HEK293 (cell line): ENCODE results near the gene TTF1.

ENCODE experiments used
- BCL11A ChIP-seq: fragments of 450-650 bp; formaldehyde crosslinking; IDR thresholded peaks from 2 replicates; pipeline ENCODE4 v1.5.1; 2016; ENCODE audit warnings: low read depth, missing biosample characterization, missing genetic modification characterization
- GLIS1 ChIP-seq: fragments of 450-650 bp; formaldehyde crosslinking; IDR thresholded peaks from 2 replicates; pipeline ENCODE4 v1.5.1; 2016; ENCODE audit warnings: missing biosample characterization, missing genetic modification characterization
- HIC1 ChIP-seq: fragments of 450-650 bp; formaldehyde crosslinking; IDR thresholded peaks from 2 replicates; pipeline ENCODE4 v1.5.1; 2016; ENCODE audit warnings: missing biosample characterization, missing genetic modification characterization
- PBX3 ChIP-seq: sonication (generic); formaldehyde crosslinking; IDR thresholded peaks from 2 replicates; pipeline ENCODE4 v1.8.1; 2022; ENCODE audit warnings: mild to moderate bottlenecking, moderate library complexity, missing genetic modification reagents
- PRDM2 ChIP-seq: fragments of 450-650 bp; formaldehyde crosslinking; IDR thresholded peaks from 2 replicates; pipeline ENCODE4 v1.5.1; 2016; ENCODE audit warnings: missing biosample characterization, missing genetic modification characterization, borderline replicate concordance
- SCRT1 ChIP-seq: fragments of 450-650 bp; formaldehyde crosslinking; IDR thresholded peaks from 2 replicates; pipeline ENCODE4 v1.5.1; 2016; ENCODE audit warnings: missing biosample characterization, missing genetic modification characterization, borderline replicate concordance
- SP2 ChIP-seq: fragments of 450-650 bp; formaldehyde crosslinking; IDR thresholded peaks from 2 replicates; pipeline ENCODE4 v1.5.1; 2016; ENCODE audit warnings: missing biosample characterization, missing genetic modification characterization
- TRIM28 ChIP-seq: IDR thresholded peaks from 2 replicates; pipeline ENCODE4 v1.6.1; 2011; ENCODE audit warnings: low read length, control low read depth, borderline replicate concordance
- ZBTB26 ChIP-seq: fragments of 450-650 bp; formaldehyde crosslinking; optimal IDR thresholded peaks from 2 replicates; pipeline ENCODE3; 2016; ENCODE audit warnings: missing biosample characterization, mild to moderate bottlenecking, missing genetic modification characterization
- ZIC2 ChIP-seq: fragments of 450-650 bp; formaldehyde crosslinking; IDR thresholded peaks from 2 replicates; pipeline ENCODE4 v1.5.1; 2016; ENCODE audit warnings: missing biosample characterization, missing genetic modification characterization
- ZNF10 ChIP-seq: fragments of 450-650 bp; formaldehyde crosslinking; IDR thresholded peaks from 2 replicates; pipeline ENCODE4 v1.5.1; 2017; ENCODE audit warnings: missing biosample characterization, missing genetic modification characterization
- ZNF121 ChIP-seq: fragments of 450-650 bp; formaldehyde crosslinking; IDR thresholded peaks from 2 replicates; pipeline ENCODE4 v1.5.1; 2016; ENCODE audit warnings: missing biosample characterization, missing genetic modification characterization
- ZNF221 ChIP-seq: fragments of 450-650 bp; formaldehyde crosslinking; IDR thresholded peaks from 2 replicates; pipeline ENCODE4 v1.5.1; 2017; ENCODE audit warnings: missing biosample characterization, missing genetic modification characterization, borderline replicate concordance
- ZNF266 ChIP-seq: fragments of 450-650 bp; formaldehyde crosslinking; IDR thresholded peaks from 2 replicates; pipeline ENCODE4 v1.5.1; 2016; ENCODE audit warnings: missing biosample characterization, missing genetic modification characterization, low read depth
- ZNF366 ChIP-seq: fragments of 450-650 bp; formaldehyde crosslinking; conservative IDR thresholded peaks from 2 replicates; pipeline ENCODE4 v1.5.1; 2016; ENCODE audit warnings: missing biosample characterization, missing genetic modification characterization
- ZNF37A ChIP-seq: fragments of 450-650 bp; IDR thresholded peaks from 2 replicates; pipeline ENCODE4 v1.5.1; 2018; ENCODE audit warnings: missing biosample characterization, missing genetic modification characterization
- ZNF518A ChIP-seq: fragments of 450-650 bp; formaldehyde crosslinking; conservative IDR thresholded peaks from 2 replicates; pipeline ENCODE4 v1.5.1; 2016; ENCODE audit warnings: low read depth, missing biosample characterization, missing genetic modification characterization
- ZNF768 ChIP-seq: fragments of 450-650 bp; formaldehyde crosslinking; IDR thresholded peaks from 2 replicates; pipeline ENCODE4 v1.5.1; 2018; ENCODE audit warnings: missing biosample characterization, mild to moderate bottlenecking, missing genetic modification characterization
- ZNF785 ChIP-seq: fragments of 450-650 bp; formaldehyde crosslinking; IDR thresholded peaks from 2 replicates; pipeline ENCODE4 v1.5.1; 2016; ENCODE audit warnings: missing biosample characterization, missing genetic modification characterization
- ZSCAN30 ChIP-seq: fragments of 450-650 bp; IDR thresholded peaks from 2 replicates; pipeline ENCODE4 v1.5.1; 2018; ENCODE audit warnings: missing biosample characterization, mild to moderate bottlenecking, missing genetic modification characterization, moderate library complexity
- ZXDB ChIP-seq: fragments of 450-650 bp; formaldehyde crosslinking; IDR thresholded peaks from 2 replicates; pipeline ENCODE4 v1.5.1; 2016; ENCODE audit warnings: missing biosample characterization, missing genetic modification characterization
- TF ChIP-seq, protein P1 (sequence below): fragments of 450-650 bp; formaldehyde crosslinking; IDR thresholded peaks from 2 replicates; pipeline ENCODE4 v1.5.1; 2017; ENCODE audit warnings: missing biosample characterization, mild to moderate bottlenecking, missing genetic modification characterization, moderate library complexity

Gene TTF1

GRCh38 chr9:132409828-132410528 lies 3.3 kb upstream of the TTF1 start, which contains the start of gene CFAP77 (continued):
- TF ChIP-seq GLIS1 (tag by site-specific recombination) (peak; percentile 50; the same call in 1 of the 2 replicates), ZNF10 (tag by site-specific recombination) (no peak), ZNF37A (tag by site-specific recombination) (no peak), ZNF518A (tag by site-specific recombination) (0 out of 2 replicates have a peak, but pooled peaks have one; percentile 28), ZXDB (tag by site-specific recombination) (peak; percentile 43; the same call in 1 of the 2 replicates), SCRT1 (tag by site-specific recombination) (no peak), PRDM2 (tag by site-specific recombination) (no peak), SP2 (tag by site-specific recombination) (no peak), HIC1 (tag by site-specific recombination) (no peak), ZNF785 (tag by site-specific recombination) (no peak), ZNF266 (tag by site-specific recombination) (no peak), BCL11A (tag by site-specific recombination) (no peak), ZNF366 (tag by site-specific recombination) (no peak), ZSCAN30 (0 out of 2 replicates have a peak, but pooled peaks have one; percentile 60), ZIC2 (tag by site-specific recombination) (peak; percentile 90), TRIM28 (no peak), ZNF221 (tag by site-specific recombination) (no peak), PBX3 (no peak), ZNF768 (tag by site-specific recombination) (no peak), ZBTB26 (tag by site-specific recombination) (peak; percentile 66), ZNF121 (tag by site-specific recombination) (no peak)
- TF ChIP-seq, protein P1, sequence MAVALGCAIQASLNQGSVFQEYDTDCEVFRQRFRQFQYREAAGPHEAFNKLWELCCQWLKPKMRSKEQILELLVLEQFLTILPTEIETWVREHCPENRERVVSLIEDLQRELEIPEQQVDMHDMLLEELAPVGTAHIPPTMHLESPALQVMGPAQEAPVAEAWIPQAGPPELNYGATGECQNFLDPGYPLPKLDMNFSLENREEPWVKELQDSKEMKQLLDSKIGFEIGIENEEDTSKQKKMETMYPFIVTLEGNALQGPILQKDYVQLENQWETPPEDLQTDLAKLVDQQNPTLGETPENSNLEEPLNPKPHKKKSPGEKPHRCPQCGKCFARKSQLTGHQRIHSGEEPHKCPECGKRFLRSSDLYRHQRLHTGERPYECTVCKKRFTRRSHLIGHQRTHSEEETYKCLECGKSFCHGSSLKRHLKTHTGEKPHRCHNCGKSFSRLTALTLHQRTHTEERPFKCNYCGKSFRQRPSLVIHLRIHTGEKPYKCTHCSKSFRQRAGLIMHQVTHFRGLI: peak; percentile 91
